K562 (cell line): ENCODE results near the gene C4orf36. TPM values are rescaled to one million over a fixed set of nuclear protein-coding genes. Genes with fewer than 3 reads are reported as not detected.

Experiments used
- ATAC-seq: fragments of 200-7000 bp; cut with Tn5 transposase; 3 replicates; pipeline ENCODE4 v1.9.1; 2020; ENCODE audit warnings: moderate library complexity
- BruUV-seq: library from RNA; stranded (reverse); fragments of 400-500 nt; replicated peaks from 2 replicates; lab custom pipeline; 2021; lab: Mats Ljungman, UMichigan
- CTCF ChIA-PET: fragments of 300-600 bp; formaldehyde crosslinking; extraction: SDS; loops from one replicate; lab custom pipeline; 2021; ENCODE audit warnings: low intra/inter-chr PET ratio; lab: Yijun Ruan, JAX
- POLR2A ChIA-PET: fragments of 300-600, 350-650 bp; sonication (Branson Sonifier 250); formaldehyde crosslinking; extraction: SDS; loops from one replicate; lab custom pipeline; 2021; ENCODE audit warnings: antibody characterized with exemption, inconsistent platforms; lab: Yijun Ruan, JAX
- DNase-seq, 4 experiments: peaks; one replicate each; pipeline versions ENCODE4 v3.0.0 to v3.0.0-alpha.2; 2011 to 2018; ENCODE audit warnings: low spot score in 3 of 4, mixed read lengths in 3 of 4; ENCODE audit errors: extremely low read depth in 1 of 4
- FAIRE-seq: peaks from 2 replicates; lab custom pipeline; 2011; peaks lifted over from hg19 to GRCh38; lab: Jason Lieb, UNC
- H2AFZ ChIP-seq: 2 replicates; pipeline ENCODE4 v1.6.0; 2011; ENCODE audit warnings: low read depth, low read length, control low read depth, inconsistent platforms
- H3K27ac ChIP-seq: fragments of 200-600 bp; 3 replicates; pipeline ENCODE4 v1.8.0; 2011; ENCODE audit warnings: low read depth, mild to moderate bottlenecking, control low read depth, inconsistent platforms, low read length, moderate library complexity, mixed read lengths; ENCODE audit errors: extremely low read depth
- H3K27me3 ChIP-seq, 2 experiments: fragments of 300-600 bp in 1 of 2; 2 replicates in 1 of 2; 3 replicates in 1 of 2; pipeline versions ENCODE4 v1.6.0 to v1.8.0; 2011; ENCODE audit warnings: inconsistent platforms in 2 of 2, low read length in 2 of 2, mild to moderate bottlenecking in 1 of 2, mixed read lengths in 1 of 2, moderate library complexity in 1 of 2; ENCODE audit not compliant: control insufficient read depth in 2 of 2, insufficient read depth in 2 of 2
- H3K36me3 ChIP-seq: fragments of 300-600 bp; 3 replicates; pipeline ENCODE4 v1.8.0; 2011; ENCODE audit warnings: mild to moderate bottlenecking, low read length, inconsistent platforms; ENCODE audit not compliant: control insufficient read depth, insufficient read depth
- H3K4me1 ChIP-seq, 2 experiments: fragments of 200-600 bp in 1 of 2; replicated peaks in 1 of 2; 2 replicates in 1 of 2; 3 replicates in 1 of 2; pipeline versions ENCODE4 v1.5.1 to v1.8.0; 2011; ENCODE audit warnings: inconsistent platforms in 2 of 2, low read length in 2 of 2, mild to moderate bottlenecking in 1 of 2, mixed read lengths in 1 of 2, moderate library complexity in 1 of 2; ENCODE audit not compliant: control insufficient read depth in 2 of 2, insufficient read depth in 2 of 2
- H3K4me2 ChIP-seq: 2 replicates; pipeline ENCODE4 v1.6.1; 2011; ENCODE audit warnings: low read length, control low read depth, inconsistent platforms, mixed read lengths; ENCODE audit not compliant: insufficient read depth
- H3K4me3 ChIP-seq: fragments of 200-600 bp; sonication (generic), shearing (Covaris generic); 2 replicates; pipeline ENCODE4 v1.5.1; 2016; ENCODE audit warnings: control low read depth, inconsistent platforms
- H3K79me2 ChIP-seq: fragments of 200-600 bp; 3 replicates; pipeline ENCODE4 v1.8.0; 2011; ENCODE audit warnings: low read length, inconsistent platforms; ENCODE audit not compliant: control insufficient read depth, insufficient read depth
- H3K9ac ChIP-seq, 2 experiments: 2 replicates each; pipeline versions ENCODE4 v1.6.0 to v1.6.1; 2011; ENCODE audit warnings: low read depth in 2 of 2, low read length in 2 of 2, control low read depth in 1 of 2, inconsistent platforms in 1 of 2, mild to moderate bottlenecking in 1 of 2, mixed read lengths in 1 of 2; ENCODE audit not compliant: insufficient read depth in 1 of 2
- H3K9me1 ChIP-seq: one replicate; pipeline ENCODE4 v1.6.0; 2011; ENCODE audit warnings: inconsistent platforms, mild to moderate bottlenecking, low read length, moderate library complexity; ENCODE audit not compliant: control insufficient read depth, insufficient read depth
- H3K9me3 ChIP-seq: replicated peaks from 2 replicates; pipeline ENCODE4 v1.5.1; 2011; ENCODE audit warnings: low read depth, low read length, inconsistent platforms; ENCODE audit not compliant: control insufficient read depth, insufficient read depth
- H4K20me1 ChIP-seq: replicated peaks from 2 replicates; pipeline ENCODE4 v1.6.1; 2011; ENCODE audit warnings: low read length, inconsistent platforms, mixed read lengths; ENCODE audit not compliant: control insufficient read depth, insufficient read depth
- ETV6 ChIP-seq, 3 experiments: fragments of 150-350 bp in 1 of 3; sonication (generic) in 1 of 3; formaldehyde crosslinking in 1 of 3; IDR thresholded peaks; 2 replicates each; pipeline versions ENCODE4 v1.6.1 to v1.8.0; 2014 to 2022; ENCODE audit warnings: borderline replicate concordance in 2 of 3, low read depth in 2 of 3, antibody characterized with exemption in 1 of 3, low read length in 1 of 3, mild to moderate bottlenecking in 1 of 3, missing genetic modification reagents in 1 of 3
- EZH2 ChIP-seq: IDR thresholded peaks from 2 replicates; pipeline ENCODE4 v1.6.1; 2012; ENCODE audit warnings: low read depth, mild to moderate bottlenecking, inconsistent platforms, low read length, borderline replicate concordance
- GTF2A2 ChIP-seq: IDR thresholded peaks from 2 replicates; pipeline ENCODE4 v1.6.1; 2016; ENCODE audit warnings: mild to moderate bottlenecking, missing genetic modification characterization, missing compliant biosample characterization
- HMG20B ChIP-seq: fragments of 250-450 bp; sonication (Bioruptor Pico); IDR thresholded peaks from 2 replicates; pipeline ENCODE4 v1.5.0; 2021; ENCODE audit warnings: mild to moderate bottlenecking
- NELFE ChIP-seq: IDR thresholded peaks from 2 replicates; pipeline ENCODE4 v1.6.1; 2011; ENCODE audit warnings: mild to moderate bottlenecking; ENCODE audit not compliant: insufficient read depth, insufficient read length
- PCBP1 ChIP-seq: fragments of 200-400 bp; formaldehyde crosslinking; IDR thresholded peaks from 2 replicates; pipeline ENCODE4 v1.6.1; 2018; ENCODE audit warnings: mild to moderate bottlenecking, low read depth, low read length; ENCODE audit not compliant: poor library complexity, severe bottlenecking
- RFX5 ChIP-seq: IDR thresholded peaks from 2 replicates; pipeline ENCODE4 v1.6.1; 2011; ENCODE audit warnings: low read depth, mild to moderate bottlenecking, improper control_type of control experiment, low read length
- SETDB1 ChIP-seq: IDR thresholded peaks from one replicate; pipeline ENCODE4 v1.6.1; 2012; ENCODE audit warnings: low read length, control low read depth, inconsistent platforms
- SMAD2 ChIP-seq: fragments of 150-350 bp; IDR thresholded peaks from 2 replicates; pipeline ENCODE4 v1.6.1; 2014; ENCODE audit warnings: low read depth, mild to moderate bottlenecking, low read length
- ZNF316 ChIP-seq: fragments of 450-650 bp; IDR thresholded peaks from 2 replicates; pipeline ENCODE4 v1.6.1; 2016
- ZNF695 ChIP-seq: fragments of 450-650 bp; formaldehyde crosslinking; IDR thresholded peaks from 2 replicates; pipeline ENCODE4 v1.4.0; 2020; ENCODE audit warnings: mild to moderate bottlenecking, moderate library complexity
- whole genome bisulfite sequencing: fragments of 100-300 bp; shearing (Covaris generic); methylation state at CpG from one replicate; pipeline ENCODE4 v1.1.6; 2016; ENCODE audit warnings: low coverage, mixed read lengths; ENCODE audit not compliant: insufficient coverage; ENCODE audit errors: missing lambda C conversion rate; 5-methylcytosine and 5-hydroxymethylcytosine counted together
- in situ Hi-C: fragments of 300-500 bp; cut with MboI; formaldehyde crosslinking; loops from 4 replicates; pipeline ENCODE4 v1.15.0; 2018; ENCODE audit warnings: inconsistent platforms, mixed read lengths
- intact Hi-C: fragments of 100-400 bp; cut with micrococcal nuclease; formaldehyde crosslinking; loops from 2 replicates; pipeline ENCODE4 v1.14.2; 2022
- polyA plus RNA-seq, 8 experiments: library from polyadenylated mRNA; depleted of rRNA in 4 of 8; stranded (reverse) in 5 of 8; unstranded in 3 of 8; fragments of >200 nt; fragmentation: Nextera tagmentation in 2 of 8; fragmentation: Illumina TruSeq in 1 of 8; extraction: Ambion mirVana in 2 of 8; extraction: Trizol in 1 of 8; gene quantifications; 2 replicates each; pipeline versions ENCODE4 v1.2.1 to v1.2.3, GENCODE V29; 2011 to 2014; ENCODE audit warnings: inconsistent platforms in 1 of 8, missing spikeins in 1 of 8
- total RNA-seq, 7 experiments: library from RNA; depleted of rRNA in 6 of 7; stranded (reverse); fragments of >200 nt in 6 of 7; fragmentation: Illumina TruSeq in 2 of 7; extraction: Trizol in 2 of 7; gene quantifications; 2 replicates each; pipeline versions ENCODE4 v1.2.1 to v1.2.3, GENCODE V29; 2011 to 2021; ENCODE audit warnings: low replicate concordance in 1 of 7
- TF ChIP-seq, protein P1 (sequence below): sonication (generic); formaldehyde crosslinking; IDR thresholded peaks from 2 replicates; pipeline ENCODE4 v1.8.0; 2023; ENCODE audit warnings: mild to moderate bottlenecking, missing genetic modification reagents
- TF ChIP-seq, protein P2 (sequence below): sonication (generic); formaldehyde crosslinking; IDR thresholded peaks from 2 replicates; pipeline ENCODE4 v1.8.1; 2023; ENCODE audit warnings: mild to moderate bottlenecking, missing genetic modification reagents, moderate library complexity
- TF ChIP-seq, protein P3 (sequence below): fragments of 250-450 bp; sonication (Bioruptor Pico); IDR thresholded peaks from 2 replicates; pipeline ENCODE4 v1.4.0; 2020; ENCODE audit warnings: mild to moderate bottlenecking, moderate library complexity, borderline replicate concordance

C4orf36 gene
- total and polyA plus RNA-seq, 9 of the 15 experiments (the other 6 are each of a cell fraction or from before 2014, with no cell fraction given) = 0.14 to 0.45 (median 0.20) TPM; not detected in 5

DNA sequence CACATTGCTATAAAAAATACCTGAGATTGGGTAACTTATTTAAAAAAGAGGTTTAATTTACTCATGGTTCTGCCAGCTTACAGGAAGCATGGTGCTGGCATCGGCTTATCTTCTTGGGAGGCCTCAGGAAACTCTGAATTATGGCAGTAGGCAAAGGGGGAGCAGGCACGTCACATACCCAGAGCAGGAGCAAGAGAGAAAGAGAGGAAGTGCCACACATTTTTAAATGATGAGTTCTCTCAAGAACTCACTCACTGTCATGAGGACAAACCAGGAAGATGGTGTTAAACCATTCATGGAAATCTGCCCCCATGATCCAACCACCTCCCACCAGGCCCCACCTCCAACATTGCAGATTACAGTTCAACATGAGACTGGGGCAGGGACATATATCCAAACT is 32.6 kb upstream of the C4orf36 start:
- POLR2A ChIA-PET = no interaction called here
- 56% methylated on average over 2 of the region's 2 CpGs for WGBS

More for the DNA sequence above, 32.6 kb upstream of the C4orf36 start:
- no peaks in the 10 kb centered on the region for H3K27me3 ChIP-seq
- no peak overlapping the region for H3K27ac ChIP-seq
- no peak for DNase-seq
- no peak for FAIRE-seq
- no TSS peak for BruUV-seq
- H3K9me3 ChIP-seq = no peaks in the 10 kb centered on the region
- H3K4me3 ChIP-seq = no peak overlapping the region
- H3K79me2 ChIP-seq = no peaks in the 10 kb centered on the region
- H4K20me1 ChIP-seq = no peaks in the 10 kb centered on the region
- CTCF ChIA-PET = no interaction called here
- no peak overlapping the region for H3K9ac ChIP-seq
- TF ChIP-seq, protein P1, sequence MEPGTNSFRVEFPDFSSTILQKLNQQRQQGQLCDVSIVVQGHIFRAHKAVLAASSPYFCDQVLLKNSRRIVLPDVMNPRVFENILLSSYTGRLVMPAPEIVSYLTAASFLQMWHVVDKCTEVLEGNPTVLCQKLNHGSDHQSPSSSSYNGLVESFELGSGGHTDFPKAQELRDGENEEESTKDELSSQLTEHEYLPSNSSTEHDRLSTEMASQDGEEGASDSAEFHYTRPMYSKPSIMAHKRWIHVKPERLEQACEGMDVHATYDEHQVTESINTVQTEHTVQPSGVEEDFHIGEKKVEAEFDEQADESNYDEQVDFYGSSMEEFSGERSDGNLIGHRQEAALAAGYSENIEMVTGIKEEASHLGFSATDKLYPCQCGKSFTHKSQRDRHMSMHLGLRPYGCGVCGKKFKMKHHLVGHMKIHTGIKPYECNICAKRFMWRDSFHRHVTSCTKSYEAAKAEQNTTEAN = no peak
- TF ChIP-seq SETDB1 (no peak), RFX5 (no peak), EZH2 (no peak), SMAD2 (no peak), GTF2A2 (no peak), PCBP1 (no peak), NELFE (no peak), ZNF695 (no peak), HMG20B (no peak), ETV6 (IDR thresholded peaks at IDR 0.05; ENCODE audit: borderline replicate concordance in 1 of 2, low read depth in 2 of 2, low read length in 1 of 2) (no peak), ETV6 (CRISPR knock-in tag; IDR thresholded peaks at IDR 0.05; ENCODE audit: borderline replicate concordance) (no peak), ZNF316 (no peak)
- TF ChIP-seq, protein P2, sequence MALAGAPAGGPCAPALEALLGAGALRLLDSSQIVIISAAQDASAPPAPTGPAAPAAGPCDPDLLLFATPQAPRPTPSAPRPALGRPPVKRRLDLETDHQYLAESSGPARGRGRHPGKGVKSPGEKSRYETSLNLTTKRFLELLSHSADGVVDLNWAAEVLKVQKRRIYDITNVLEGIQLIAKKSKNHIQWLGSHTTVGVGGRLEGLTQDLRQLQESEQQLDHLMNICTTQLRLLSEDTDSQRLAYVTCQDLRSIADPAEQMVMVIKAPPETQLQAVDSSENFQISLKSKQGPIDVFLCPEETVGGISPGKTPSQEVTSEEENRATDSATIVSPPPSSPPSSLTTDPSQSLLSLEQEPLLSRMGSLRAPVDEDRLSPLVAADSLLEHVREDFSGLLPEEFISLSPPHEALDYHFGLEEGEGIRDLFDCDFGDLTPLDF (CRISPR knock-in tag) = no peak
- TF ChIP-seq, protein P3, sequence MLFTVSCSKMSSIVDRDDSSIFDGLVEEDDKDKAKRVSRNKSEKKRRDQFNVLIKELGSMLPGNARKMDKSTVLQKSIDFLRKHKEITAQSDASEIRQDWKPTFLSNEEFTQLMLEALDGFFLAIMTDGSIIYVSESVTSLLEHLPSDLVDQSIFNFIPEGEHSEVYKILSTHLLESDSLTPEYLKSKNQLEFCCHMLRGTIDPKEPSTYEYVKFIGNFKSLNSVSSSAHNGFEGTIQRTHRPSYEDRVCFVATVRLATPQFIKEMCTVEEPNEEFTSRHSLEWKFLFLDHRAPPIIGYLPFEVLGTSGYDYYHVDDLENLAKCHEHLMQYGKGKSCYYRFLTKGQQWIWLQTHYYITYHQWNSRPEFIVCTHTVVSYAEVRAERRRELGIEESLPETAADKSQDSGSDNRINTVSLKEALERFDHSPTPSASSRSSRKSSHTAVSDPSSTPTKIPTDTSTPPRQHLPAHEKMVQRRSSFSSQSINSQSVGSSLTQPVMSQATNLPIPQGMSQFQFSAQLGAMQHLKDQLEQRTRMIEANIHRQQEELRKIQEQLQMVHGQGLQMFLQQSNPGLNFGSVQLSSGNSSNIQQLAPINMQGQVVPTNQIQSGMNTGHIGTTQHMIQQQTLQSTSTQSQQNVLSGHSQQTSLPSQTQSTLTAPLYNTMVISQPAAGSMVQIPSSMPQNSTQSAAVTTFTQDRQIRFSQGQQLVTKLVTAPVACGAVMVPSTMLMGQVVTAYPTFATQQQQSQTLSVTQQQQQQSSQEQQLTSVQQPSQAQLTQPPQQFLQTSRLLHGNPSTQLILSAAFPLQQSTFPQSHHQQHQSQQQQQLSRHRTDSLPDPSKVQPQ (CRISPR knock-in tag) = no peak
- TF ChIP-seq, all 486 proteins: peak for 0
- no peak overlapping the region for H3K4me2 ChIP-seq
- peaks cover 3 to 24% of the 10 kb centered on the region in 2 experiments; a peak in 3 of 5 replicates for H3K4me1 ChIP-seq
- no peak for ATAC-seq
- intact Hi-C loops (loop anchor here (5.0 kb wide), 1 partner anchor 37 kb away; no protein-coding TSS in a partner anchor), in situ Hi-C loops (loop anchor here (5.0 kb wide), 1 partner anchor 167 kb away; no protein-coding TSS in a partner anchor)
- H2AFZ ChIP-seq = no peak overlapping the region
- H3K36me3 ChIP-seq = no peaks in the 10 kb centered on the region
- H3K9me1 ChIP-seq = no peaks in the 10 kb centered on the region
